ENCODE data around the gene TLE4. TPM values are rescaled to one million over a fixed set of nuclear protein-coding genes. Genes with fewer than 3 reads are reported as not detected.

The TLE4 gene
- total and polyA plus RNA-seq, 10 of the 15 experiments (the other 5 are each of a cell fraction or from before 2014, with no cell fraction given) = 5.3 to 53.3 (median 23.3) TPM

DNA sequence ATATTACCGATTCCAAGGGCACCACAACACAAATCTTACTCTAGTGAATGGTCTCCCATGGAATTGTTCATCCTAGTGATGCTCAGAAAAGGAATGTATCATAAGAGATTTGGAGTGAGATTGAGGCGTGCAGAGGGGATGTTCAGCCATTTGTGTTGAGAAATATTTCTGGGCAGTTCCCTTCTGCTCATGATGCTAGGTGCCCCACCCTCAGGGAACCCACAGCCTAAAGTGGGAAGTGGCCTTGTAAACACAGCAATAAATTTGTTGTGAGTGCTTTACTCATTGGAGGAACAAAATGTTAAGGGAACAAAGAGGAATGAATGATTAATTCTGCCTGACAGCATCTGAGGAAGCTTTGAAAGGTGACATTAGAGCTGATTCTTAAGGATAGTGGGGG, 129.9 kb downstream of the TLE4 start:
- Histone ChIP-seq H3K9ac (ENCODE audit: control insufficient read depth, insufficient read depth, low read length) (no peak overlapping the region), H2AFZ (ENCODE audit: control insufficient read depth, low read depth, low read length) (no peak overlapping the region), H3K79me2 (ENCODE audit: control insufficient read depth, insufficient read depth, low read length) (no peaks in the 10 kb centered on the region), H4K20me1 (ENCODE audit: control insufficient read depth, insufficient read depth) (no peaks in the 10 kb centered on the region), H3K4me1 (ENCODE audit: control insufficient read depth, insufficient read depth, low read length) (no peaks in the 10 kb centered on the region), H3K27me3 (replicated peaks in 1 of 2; ENCODE audit: control insufficient read depth in 2 of 2, insufficient read depth in 2 of 2, low read length in 1 of 2) (no peaks in the 10 kb centered on the region), H3K4me3 (no peak overlapping the region), H3K4me2 (ENCODE audit: control insufficient read depth, insufficient read depth) (no peak overlapping the region), H3K27ac (ENCODE audit: control insufficient read depth, insufficient read depth) (no peak overlapping the region), H3K9me3 (replicated peaks; ENCODE audit: control insufficient read depth, insufficient read depth, low read length) (no peaks in the 10 kb centered on the region), H3K36me3 (ENCODE audit: control insufficient read depth in 2 of 2, insufficient read depth in 2 of 2, low read length in 1 of 2) (peaks cover 0 to 2% of the 10 kb centered on the region in 2 experiments; a peak in 1 of 4 replicates)
- ChIA-PET CTCF (interaction anchor here (1.6 kb wide), 1 partner anchor 128 kb away, joined by 4 read pairs; no protein-coding TSS in a partner anchor), SMC1A (ENCODE audit: uncharacterized antibody, unreplicated experiment) (no interaction called here), RAD21 (ENCODE audit: unreplicated experiment) (no interaction called here), POLR2A (interaction anchor here (0.5 kb wide), 1 partner anchor 138 kb away, joined by 3 read pairs; no protein-coding TSS in a partner anchor)
- intact Hi-C loops (cut with micrococcal nuclease; ENCODE audit: unreplicated experiment) = no loop called here
- no peak for ATAC-seq
- BruUV-seq (replicated peaks) = no TSS peak
- in situ Hi-C loops (cut with MboI) = no loop called here
- DNase-seq (ENCODE audit: low read depth, low spot score) = no peak
- FAIRE-seq = no peak
- 96% methylated on average over 2 of the region's 2 CpGs for WGBS (ENCODE audit: insufficient coverage, insufficient replicate concordance, low lambda C conversion rate, missing lambda C conversion rate)
- TF ChIP-seq NR2C1 (IDR thresholded peaks at IDR 0.05) (no peak), LARP7 (IDR thresholded peaks at IDR 0.05) (no peak), MYB (IDR thresholded peaks at IDR 0.05; ENCODE audit: borderline replicate concordance, low read depth, low read length) (no peak), YY1 (IDR thresholded peaks at IDR 0.05; ENCODE audit: low read depth, low read length) (no peak), NFXL1 (IDR thresholded peaks at IDR 0.05; ENCODE audit: borderline replicate concordance) (no peak), RELA (IDR thresholded peaks at IDR 0.05; ENCODE audit: borderline replicate concordance, partially characterized antibody) (no peak), CREB1 (IDR thresholded peaks at IDR 0.05; ENCODE audit: low read depth) (no peak), KAT2A (conservative IDR thresholded peaks at IDR 0.05; ENCODE audit: control insufficient read depth, low read depth, low read length) (no peak), POU2F2 (IDR thresholded peaks at IDR 0.05; ENCODE audit: borderline replicate concordance, low read depth, low read length) (no peak), RBBP5 (conservative IDR thresholded peaks at IDR 0.05) (no peak), POLR2AphosphoS2 (IDR thresholded peaks at IDR 0.05; ENCODE audit: low read depth, low read length) (no peak), IRF4 (IDR thresholded peaks at IDR 0.05; ENCODE audit: low read depth, low read length) (no peak)
- TF ChIP-seq, protein P1, sequence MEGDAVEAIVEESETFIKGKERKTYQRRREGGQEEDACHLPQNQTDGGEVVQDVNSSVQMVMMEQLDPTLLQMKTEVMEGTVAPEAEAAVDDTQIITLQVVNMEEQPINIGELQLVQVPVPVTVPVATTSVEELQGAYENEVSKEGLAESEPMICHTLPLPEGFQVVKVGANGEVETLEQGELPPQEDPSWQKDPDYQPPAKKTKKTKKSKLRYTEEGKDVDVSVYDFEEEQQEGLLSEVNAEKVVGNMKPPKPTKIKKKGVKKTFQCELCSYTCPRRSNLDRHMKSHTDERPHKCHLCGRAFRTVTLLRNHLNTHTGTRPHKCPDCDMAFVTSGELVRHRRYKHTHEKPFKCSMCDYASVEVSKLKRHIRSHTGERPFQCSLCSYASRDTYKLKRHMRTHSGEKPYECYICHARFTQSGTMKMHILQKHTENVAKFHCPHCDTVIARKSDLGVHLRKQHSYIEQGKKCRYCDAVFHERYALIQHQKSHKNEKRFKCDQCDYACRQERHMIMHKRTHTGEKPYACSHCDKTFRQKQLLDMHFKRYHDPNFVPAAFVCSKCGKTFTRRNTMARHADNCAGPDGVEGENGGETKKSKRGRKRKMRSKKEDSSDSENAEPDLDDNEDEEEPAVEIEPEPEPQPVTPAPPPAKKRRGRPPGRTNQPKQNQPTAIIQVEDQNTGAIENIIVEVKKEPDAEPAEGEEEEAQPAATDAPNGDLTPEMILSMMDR (IDR thresholded peaks at IDR 0.05 in 2 of 3, conservative IDR thresholded peaks at IDR 0.05 in 1 of 3; ENCODE audit: control insufficient read depth in 2 of 3, extremely low read depth in 1 of 3, insufficient read depth in 1 of 3, low read depth in 3 of 3, low read length in 3 of 3) = no peak
- TF ChIP-seq, protein P2, sequence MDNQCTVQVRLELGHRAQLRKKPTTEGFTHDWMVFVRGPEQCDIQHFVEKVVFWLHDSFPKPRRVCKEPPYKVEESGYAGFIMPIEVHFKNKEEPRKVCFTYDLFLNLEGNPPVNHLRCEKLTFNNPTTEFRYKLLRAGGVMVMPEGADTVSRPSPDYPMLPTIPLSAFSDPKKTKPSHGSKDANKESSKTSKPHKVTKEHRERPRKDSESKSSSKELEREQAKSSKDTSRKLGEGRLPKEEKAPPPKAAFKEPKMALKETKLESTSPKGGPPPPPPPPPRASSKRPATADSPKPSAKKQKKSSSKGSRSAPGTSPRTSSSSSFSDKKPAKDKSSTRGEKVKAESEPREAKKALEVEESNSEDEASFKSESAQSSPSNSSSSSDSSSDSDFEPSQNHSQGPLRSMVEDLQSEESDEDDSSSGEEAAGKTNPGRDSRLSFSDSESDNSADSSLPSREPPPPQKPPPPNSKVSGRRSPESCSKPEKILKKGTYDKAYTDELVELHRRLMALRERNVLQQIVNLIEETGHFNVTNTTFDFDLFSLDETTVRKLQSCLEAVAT (IDR thresholded peaks at IDR 0.05) = no peak
- TF ChIP-seq, protein P3, sequence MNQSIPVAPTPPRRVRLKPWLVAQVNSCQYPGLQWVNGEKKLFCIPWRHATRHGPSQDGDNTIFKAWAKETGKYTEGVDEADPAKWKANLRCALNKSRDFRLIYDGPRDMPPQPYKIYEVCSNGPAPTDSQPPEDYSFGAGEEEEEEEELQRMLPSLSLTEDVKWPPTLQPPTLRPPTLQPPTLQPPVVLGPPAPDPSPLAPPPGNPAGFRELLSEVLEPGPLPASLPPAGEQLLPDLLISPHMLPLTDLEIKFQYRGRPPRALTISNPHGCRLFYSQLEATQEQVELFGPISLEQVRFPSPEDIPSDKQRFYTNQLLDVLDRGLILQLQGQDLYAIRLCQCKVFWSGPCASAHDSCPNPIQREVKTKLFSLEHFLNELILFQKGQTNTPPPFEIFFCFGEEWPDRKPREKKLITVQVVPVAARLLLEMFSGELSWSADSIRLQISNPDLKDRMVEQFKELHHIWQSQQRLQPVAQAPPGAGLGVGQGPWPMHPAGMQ (IDR thresholded peaks at IDR 0.05; ENCODE audit: borderline replicate concordance) = no peak
- TF ChIP-seq, protein P4, sequence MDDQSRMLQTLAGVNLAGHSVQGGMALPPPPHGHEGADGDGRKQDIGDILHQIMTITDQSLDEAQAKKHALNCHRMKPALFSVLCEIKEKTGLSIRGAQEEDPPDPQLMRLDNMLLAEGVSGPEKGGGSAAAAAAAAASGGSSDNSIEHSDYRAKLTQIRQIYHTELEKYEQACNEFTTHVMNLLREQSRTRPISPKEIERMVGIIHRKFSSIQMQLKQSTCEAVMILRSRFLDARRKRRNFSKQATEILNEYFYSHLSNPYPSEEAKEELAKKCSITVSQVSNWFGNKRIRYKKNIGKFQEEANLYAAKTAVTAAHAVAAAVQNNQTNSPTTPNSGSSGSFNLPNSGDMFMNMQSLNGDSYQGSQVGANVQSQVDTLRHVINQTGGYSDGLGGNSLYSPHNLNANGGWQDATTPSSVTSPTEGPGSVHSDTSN (IDR thresholded peaks at IDR 0.05; ENCODE audit: insufficient replicate concordance, low read depth, low read length) = no peak
